Subcutaneous abdominal adipose tissue (tissue), 5 donors: Measurements from ENCODE around the gene PPFIA3.

ENCODE experiments used
- H3K27ac ChIP-seq: one replicate; pipeline ENCODE4 v1.7.0; 2013; ENCODE audit warnings: low read depth, mild to moderate bottlenecking, inconsistent platforms, low read length, moderate library complexity
- H3K27me3 ChIP-seq, 5 donors: one replicate each; pipeline ENCODE4 v1.7.0; 2013; ENCODE audit warnings: low read length in 5 of 5, inconsistent platforms in 1 of 5; ENCODE audit not compliant: control insufficient read depth in 5 of 5, insufficient read depth in 4 of 5
- H3K36me3 ChIP-seq, 5 donors: one replicate each; pipeline ENCODE4 v1.7.0; 2013; ENCODE audit warnings: low read length in 5 of 5; ENCODE audit not compliant: control insufficient read depth in 5 of 5, insufficient read depth in 5 of 5
- H3K4me1 ChIP-seq, 5 donors: one replicate each; pipeline ENCODE4 v1.7.0; 2013; ENCODE audit warnings: low read length in 5 of 5, mild to moderate bottlenecking in 3 of 5, moderate library complexity in 1 of 5; ENCODE audit not compliant: control insufficient read depth in 5 of 5, insufficient read depth in 5 of 5
- H3K4me3 ChIP-seq, 5 donors: one replicate each; pipeline ENCODE4 v1.7.0; 2013; ENCODE audit warnings: low read length in 5 of 5, low read depth in 1 of 5
- H3K9ac ChIP-seq, 5 donors: one replicate each; pipeline ENCODE4 v1.7.0; 2013; ENCODE audit warnings: low read length in 5 of 5, mild to moderate bottlenecking in 4 of 5, moderate library complexity in 3 of 5
- H3K9me3 ChIP-seq, 5 donors: one replicate each; pipeline ENCODE4 v1.7.0; 2013; ENCODE audit warnings: low read length in 5 of 5; ENCODE audit not compliant: control insufficient read depth in 5 of 5
- donor health status: healthy.
- donor health status: healthy.
- donor health status: healthy.
- donor health status: healthy.
- donor health status: healthy.

The PPFIA3 gene

GRCh38 chr19:49085020-49085867 lies 34.1 kb upstream of the PPFIA3 start, which contains the start of gene SNRNP70:
SNRNP70 (plus strand) TSS chr19:49085451; CDS start chr19:49086415, 964 bp downstream.
- Histone ChIP-seq H3K27me3 (no peaks in the 10 kb centered on the region), H3K9ac (peak within 1 kb of the TSS; percentile 94 to 99 (median 98))

GRCh38 chr19:49085868-49086232 lies 33.5 kb upstream of the PPFIA3 start:
- Histone ChIP-seq H3K4me3 (peak overlapping the region; percentile 91 to 94 (median 93)), H3K36me3 (peaks cover 0 to 32% (median 24%) of the 10 kb centered on the region in 5 donors), H3K9me3 (no peaks in the 10 kb centered on the region), H3K27me3 (no peaks in the 10 kb centered on the region), H3K27ac (peak overlapping the region; percentile 88), H3K9ac (peak overlapping the region; percentile 94 to 99 (median 98)), H3K4me1 (peaks cover 0 to 33% (median 24%) of the 10 kb centered on the region in 5 donors)

More at GRCh38 chr19:49085020-49085867, 34.1 kb upstream of the PPFIA3 start, which contains the start of gene SNRNP70:
- Histone ChIP-seq H3K4me3 (peak within 1 kb of the TSS; percentile 91 to 94 (median 93)), H3K9me3 (no peaks in the 10 kb centered on the region), H3K4me1 (peaks cover 0 to 33% (median 24%) of the 10 kb centered on the region in 5 donors), H3K27ac (peak within 1 kb of the TSS; percentile 88), H3K36me3 (peaks cover 0 to 26% (median 18%) of the 10 kb centered on the region in 5 donors)

DNA sequence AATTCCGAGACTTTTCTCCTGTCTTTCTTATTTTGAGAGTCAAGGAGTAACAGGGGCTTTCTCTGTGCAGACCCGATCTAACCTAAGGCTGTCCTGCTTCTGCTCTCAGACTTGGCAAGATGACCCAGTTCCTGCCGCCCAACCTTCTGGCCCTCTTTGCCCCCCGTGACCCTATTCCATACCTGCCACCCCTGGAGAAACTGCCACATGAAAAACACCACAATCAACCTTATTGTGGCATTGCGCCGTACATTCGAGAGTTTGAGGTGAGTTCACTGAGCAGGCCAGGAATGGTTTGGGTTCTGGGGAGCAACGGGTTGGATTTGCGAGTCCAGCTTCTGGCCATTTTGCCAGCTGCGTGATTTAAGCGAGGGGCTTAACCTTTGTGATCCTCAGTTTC lies 33.0 kb upstream of the PPFIA3 start:
- peaks cover 0 to 33% (median 24%) of the 10 kb centered on the region in 5 donors for H3K4me1 ChIP-seq
- H3K4me3 ChIP-seq = peak overlapping the region; percentile 91 to 94 (median 93)
- no peaks in the 10 kb centered on the region for H3K27me3 ChIP-seq
- H3K27ac ChIP-seq = peak overlapping the region; percentile 1
- peak overlapping the region; percentile 94 to 99 (median 98) for H3K9ac ChIP-seq
- H3K9me3 ChIP-seq = no peaks in the 10 kb centered on the region
- H3K36me3 ChIP-seq = peaks cover 0 to 36% (median 26%) of the 10 kb centered on the region in 5 donors

DNA sequence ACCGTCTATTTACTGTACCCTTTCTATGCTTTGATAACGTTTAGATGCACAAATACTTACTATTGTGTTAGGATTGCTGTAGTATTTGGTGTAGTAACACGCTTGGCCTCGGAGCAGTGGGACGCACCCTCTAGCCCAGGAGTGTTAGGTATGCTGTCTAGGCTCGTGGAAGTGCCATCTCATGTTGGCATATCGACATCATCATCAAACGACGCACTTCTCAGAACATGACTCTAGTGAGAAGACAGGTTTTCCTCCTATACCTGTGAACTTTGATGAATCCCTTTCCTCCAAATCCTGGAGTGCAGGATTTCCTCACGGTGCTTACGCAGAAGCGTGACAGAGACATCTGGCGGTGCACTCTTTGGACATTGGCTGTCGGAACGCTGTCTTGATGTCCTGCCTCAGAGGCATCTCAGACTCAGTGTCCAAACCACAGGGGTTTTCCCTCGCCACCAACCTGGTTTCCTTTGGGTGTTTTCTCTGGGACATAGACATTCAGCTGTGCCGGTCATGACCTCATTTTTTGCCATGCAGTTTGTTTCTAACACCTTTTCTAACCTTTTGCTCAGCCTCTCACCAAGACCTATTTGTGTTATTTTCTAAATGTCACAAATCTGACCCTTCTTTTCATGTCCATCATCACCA lies 27.8 kb upstream of the PPFIA3 start:
- H3K4me1 ChIP-seq = peaks cover 0 to 18% (median 13%) of the 10 kb centered on the region in 5 donors
- no peaks in the 10 kb centered on the region for H3K27me3 ChIP-seq
- no peak overlapping the region for H3K27ac ChIP-seq
- H3K4me3 ChIP-seq = no peak overlapping the region
- peaks cover 2 to 87% (median 66%) of the 10 kb centered on the region in 5 donors for H3K36me3 ChIP-seq
- H3K9ac ChIP-seq = no peak overlapping the region
- H3K9me3 ChIP-seq = no peaks in the 10 kb centered on the region

DNA sequence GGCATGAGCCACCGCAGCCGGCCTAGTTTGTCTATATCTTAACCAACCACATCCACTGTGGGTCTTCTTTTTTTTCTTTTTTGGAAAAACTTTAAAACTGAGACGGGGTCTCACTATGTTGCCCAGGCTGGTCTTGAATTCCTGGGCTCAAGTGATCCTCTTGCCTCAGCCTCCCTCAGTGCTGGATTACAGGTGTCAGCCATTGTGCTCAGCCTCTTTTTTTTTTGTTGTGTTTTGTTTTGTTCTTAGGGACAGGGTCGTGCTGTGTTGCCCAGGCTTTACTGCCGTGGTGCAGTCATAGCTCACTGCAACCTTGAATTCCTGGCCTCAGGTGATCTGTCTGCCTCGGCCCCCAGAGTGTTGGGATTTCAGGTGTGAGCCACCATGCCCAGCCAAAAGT lies 26.7 kb upstream of the PPFIA3 start:
- Histone ChIP-seq H3K27ac (no peak overlapping the region), H3K4me1 (peaks cover 0 to 8% (median under 1%) of the 10 kb centered on the region in 5 donors), H3K27me3 (no peaks in the 10 kb centered on the region), H3K36me3 (peaks cover 2 to 91% (median 67%) of the 10 kb centered on the region in 5 donors), H3K4me3 (no peak overlapping the region), H3K9ac (no peak overlapping the region), H3K9me3 (no peaks in the 10 kb centered on the region)

DNA sequence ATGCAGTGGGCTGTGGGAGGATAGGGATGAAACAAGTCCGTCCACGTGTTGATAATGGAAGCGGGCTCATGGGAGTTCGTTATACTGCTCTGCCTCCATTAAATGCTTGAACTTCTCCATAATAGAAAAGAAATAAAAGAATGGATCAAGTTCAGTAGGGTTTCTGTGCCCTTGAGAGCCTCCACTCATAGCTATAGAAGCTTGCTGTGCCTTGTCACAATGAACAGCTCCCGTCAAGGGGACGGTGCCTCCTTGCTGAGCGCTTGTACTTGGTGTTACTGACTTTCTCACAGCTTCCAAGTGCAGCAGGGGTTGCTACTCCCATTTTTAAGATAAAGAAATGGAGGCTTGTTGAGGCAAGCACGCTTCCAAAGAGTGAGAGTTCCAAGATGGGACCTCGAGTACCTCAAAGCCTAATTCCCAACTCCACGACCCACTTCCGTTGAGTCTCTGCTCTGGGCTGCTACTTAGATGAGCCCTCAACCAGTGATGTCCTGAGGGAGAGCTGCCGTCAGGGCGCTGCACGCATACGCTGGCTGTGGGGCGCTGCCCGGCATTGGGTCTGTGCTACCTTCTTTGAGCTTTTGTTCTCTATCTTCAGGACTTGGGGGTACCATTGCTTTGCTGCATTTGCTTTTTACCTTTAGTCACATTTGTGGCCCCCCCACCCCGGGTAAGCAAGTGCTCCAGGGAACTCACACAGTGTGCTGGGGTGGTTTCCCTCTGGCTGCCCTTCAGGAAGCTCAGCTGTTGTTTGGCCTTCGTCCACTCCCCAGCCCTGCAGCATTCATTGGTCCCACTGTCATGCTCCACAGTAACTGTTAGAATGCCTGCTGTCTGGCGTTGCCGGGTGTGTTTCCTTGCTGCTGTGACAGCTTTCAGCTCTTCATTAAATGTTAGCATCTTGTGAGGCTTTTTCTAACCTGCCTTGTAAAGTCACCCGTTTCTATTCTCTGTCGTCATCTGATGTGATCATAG lies 24.6 kb upstream of the PPFIA3 start:
- Histone ChIP-seq H3K27ac (no peak overlapping the region), H3K4me1 (peaks cover 0 to 3% (median 0%) of the 10 kb centered on the region in 5 donors), H3K9me3 (no peaks in the 10 kb centered on the region), H3K9ac (no peak overlapping the region), H3K27me3 (no peaks in the 10 kb centered on the region), H3K36me3 (peaks cover 5 to 96% (median 78%) of the 10 kb centered on the region in 5 donors), H3K4me3 (no peak overlapping the region)

GRCh38 chr19:49097453-49098288 lies 21.7 kb upstream of the PPFIA3 start:
- Histone ChIP-seq H3K9ac (no peak overlapping the region), H3K36me3 (peaks cover 3 to 91% (median 78%) of the 10 kb centered on the region in 5 donors), H3K4me1 (peaks cover 0 to 3% (median 0%) of the 10 kb centered on the region in 5 donors), H3K27ac (no peak overlapping the region), H3K4me3 (no peak overlapping the region), H3K9me3 (no peaks in the 10 kb centered on the region), H3K27me3 (no peaks in the 10 kb centered on the region)

DNA sequence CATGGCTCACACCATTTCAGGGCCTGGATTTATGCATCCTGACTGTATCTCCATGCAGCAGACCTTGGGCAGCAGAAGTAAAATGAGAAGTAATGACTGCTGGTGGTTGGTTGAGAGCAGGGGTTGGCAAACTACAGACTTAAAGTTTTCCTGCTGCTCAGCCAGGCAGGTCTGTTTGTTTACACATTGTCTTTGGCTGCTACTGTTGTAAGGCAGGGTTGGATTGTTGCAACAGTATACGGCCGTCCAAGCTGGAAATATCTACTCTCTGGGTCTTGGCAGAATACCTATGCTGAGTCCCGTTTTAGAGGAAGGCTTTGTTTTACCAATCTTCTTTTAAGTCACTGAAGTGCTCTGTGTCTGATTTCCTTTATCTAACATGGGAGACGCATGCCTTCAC lies 20.5 kb upstream of the PPFIA3 start:
- Histone ChIP-seq H3K9ac (no peak overlapping the region), H3K4me3 (no peak overlapping the region), H3K27ac (no peak overlapping the region), H3K9me3 (no peaks in the 10 kb centered on the region), H3K27me3 (no peaks in the 10 kb centered on the region), H3K36me3 (peaks cover 3 to 91% (median 80%) of the 10 kb centered on the region in 5 donors), H3K4me1 (peaks cover 0 to 3% (median 0%) of the 10 kb centered on the region in 5 donors)

DNA sequence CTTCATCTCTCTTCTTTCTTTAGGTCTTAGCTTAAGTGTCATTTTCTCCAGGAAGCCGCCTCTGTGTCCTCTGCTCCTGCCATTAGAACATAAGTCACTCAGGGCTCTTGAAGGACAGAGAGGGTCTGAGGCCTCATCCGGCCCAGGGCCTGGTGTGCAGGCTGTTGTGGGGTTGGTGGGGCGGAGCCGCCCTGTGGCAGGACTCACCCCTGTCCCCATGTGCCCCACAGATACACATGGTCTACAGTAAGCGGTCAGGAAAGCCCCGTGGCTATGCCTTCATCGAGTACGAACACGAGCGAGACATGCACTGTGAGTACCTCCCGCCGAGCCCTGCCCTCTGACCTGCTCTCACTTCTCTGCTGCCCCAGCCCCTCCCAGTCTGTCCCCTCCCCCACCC lies 18.2 kb upstream of the PPFIA3 start:
- H3K4me3 ChIP-seq = no peak overlapping the region
- no peaks in the 10 kb centered on the region for H3K27me3 ChIP-seq
- H3K4me1 ChIP-seq = peaks cover 0 to 3% (median 0%) of the 10 kb centered on the region in 5 donors
- H3K9ac ChIP-seq = no peak overlapping the region
- no peaks in the 10 kb centered on the region for H3K9me3 ChIP-seq
- peaks cover 3 to 90% (median 80%) of the 10 kb centered on the region in 5 donors for H3K36me3 ChIP-seq
- no peak overlapping the region for H3K27ac ChIP-seq
